Colonic mucosa (tissue), 4 donors: ENCODE measurements around the gene FOXL1. TPM values are rescaled to one million over a fixed set of nuclear protein-coding genes. Genes with fewer than 3 reads are reported as not detected.

Experiments
- DNase-seq: peaks from one replicate; pipeline ENCODE4 v3.0.0-alpha.2; 2020
- H3K27ac ChIP-seq: fragments of 200-600 bp; one replicate; pipeline ENCODE4 v1.8.0; 2021
- H3K27me3 ChIP-seq: fragments of 200-600 bp; one replicate; pipeline ENCODE4 v1.8.0; 2021
- H3K36me3 ChIP-seq: fragments of 200-600 bp; one replicate; pipeline ENCODE4 v1.8.0; 2021
- H3K4me1 ChIP-seq: fragments of 200-600 bp; one replicate; pipeline ENCODE4 v1.8.0; 2021; ENCODE audit warnings: mild to moderate bottlenecking
- H3K4me3 ChIP-seq: fragments of 200-600 bp; one replicate; pipeline ENCODE4 v1.8.0; 2021
- H3K9ac ChIP-seq, 2 donors: one replicate each; pipeline ENCODE4 v1.7.0; 2013; ENCODE audit warnings: control low read depth in 2 of 2, low read depth in 2 of 2, low read length in 2 of 2
- H3K9me3 ChIP-seq: fragments of 200-600 bp; one replicate; pipeline ENCODE4 v1.8.0; 2021
- intact Hi-C: fragments of 100-400 bp; cut with DNase I; formaldehyde crosslinking; loops from one replicate; pipeline ENCODE4 v1.14.1; 2022
- total RNA-seq, 2 donors: library from RNA; stranded (reverse); fragmentation: NEBNext Ultra II Directional in 1 of 2; extraction: Animal tissue kit (Norgen Biotek cat#: 25700) in 1 of 2; gene quantifications; one replicate each; pipeline ENCODE4 v1.2.1, GENCODE V29; 2021
- TF ChIP-seq, protein P1 (sequence below): fragments of 200-600 bp; IDR thresholded peaks from one replicate; pipeline ENCODE4 v1.8.0; 2022; ENCODE audit warnings: antibody characterized with exemption, mild to moderate bottlenecking
- donor health status: healthy.
- donor health status: DM: no; HTN: no; CAD: no.
- donor health status: DM: no; HTN: no; CAD: no.

FOXL1 gene
- total RNA-seq, 2 donors from 2014 or later: 2.5 to 3.2 TPM

GRCh38 chr16:86545481-86545880 lies 32.9 kb upstream of the FOXL1 start:
- intact Hi-C loops: no loop called here
- no peak overlapping the region for H3K9ac ChIP-seq
- no peak overlapping the region for H3K4me3 ChIP-seq
- no peak overlapping the region for H3K27ac ChIP-seq
- peaks cover 5% of the 10 kb centered on the region for H3K36me3 ChIP-seq
- TF ChIP-seq, protein P1, sequence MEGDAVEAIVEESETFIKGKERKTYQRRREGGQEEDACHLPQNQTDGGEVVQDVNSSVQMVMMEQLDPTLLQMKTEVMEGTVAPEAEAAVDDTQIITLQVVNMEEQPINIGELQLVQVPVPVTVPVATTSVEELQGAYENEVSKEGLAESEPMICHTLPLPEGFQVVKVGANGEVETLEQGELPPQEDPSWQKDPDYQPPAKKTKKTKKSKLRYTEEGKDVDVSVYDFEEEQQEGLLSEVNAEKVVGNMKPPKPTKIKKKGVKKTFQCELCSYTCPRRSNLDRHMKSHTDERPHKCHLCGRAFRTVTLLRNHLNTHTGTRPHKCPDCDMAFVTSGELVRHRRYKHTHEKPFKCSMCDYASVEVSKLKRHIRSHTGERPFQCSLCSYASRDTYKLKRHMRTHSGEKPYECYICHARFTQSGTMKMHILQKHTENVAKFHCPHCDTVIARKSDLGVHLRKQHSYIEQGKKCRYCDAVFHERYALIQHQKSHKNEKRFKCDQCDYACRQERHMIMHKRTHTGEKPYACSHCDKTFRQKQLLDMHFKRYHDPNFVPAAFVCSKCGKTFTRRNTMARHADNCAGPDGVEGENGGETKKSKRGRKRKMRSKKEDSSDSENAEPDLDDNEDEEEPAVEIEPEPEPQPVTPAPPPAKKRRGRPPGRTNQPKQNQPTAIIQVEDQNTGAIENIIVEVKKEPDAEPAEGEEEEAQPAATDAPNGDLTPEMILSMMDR: no peak
- no peaks in the 10 kb centered on the region for H3K27me3 ChIP-seq
- no peaks in the 10 kb centered on the region for H3K4me1 ChIP-seq
- H3K9me3 ChIP-seq: no peaks in the 10 kb centered on the region
- DNase-seq: no peak

- Histone ChIP-seq H3K36me3 (peaks cover 5% of the 10 kb centered on the region), H3K27me3 (no peaks in the 10 kb centered on the region), H3K27ac (no peak overlapping the region), H3K4me3 (no peak overlapping the region), H3K9ac (no peak overlapping the region), H3K4me1 (no peaks in the 10 kb centered on the region), H3K9me3 (no peaks in the 10 kb centered on the region)
- intact Hi-C loops: no loop called here
- DNase-seq: no peak
- TF ChIP-seq, protein P1: no peak
These were observed 32.3 kb upstream of the FOXL1 start for GRCh38 chr16:86545954-86546637.

- Histone ChIP-seq H3K27me3 (no peaks in the 10 kb centered on the region), H3K9me3 (no peaks in the 10 kb centered on the region), H3K4me1 (no peaks in the 10 kb centered on the region), H3K27ac (no peak overlapping the region), H3K4me3 (no peak overlapping the region), H3K36me3 (peaks cover 5% of the 10 kb centered on the region), H3K9ac (no peak overlapping the region)
- DNase-seq: no peak
- intact Hi-C loops: no loop called here
- TF ChIP-seq, protein P1: no peak
These were observed 31.7 kb upstream of the FOXL1 start for GRCh38 chr16:86546638-86547013.

DNA sequence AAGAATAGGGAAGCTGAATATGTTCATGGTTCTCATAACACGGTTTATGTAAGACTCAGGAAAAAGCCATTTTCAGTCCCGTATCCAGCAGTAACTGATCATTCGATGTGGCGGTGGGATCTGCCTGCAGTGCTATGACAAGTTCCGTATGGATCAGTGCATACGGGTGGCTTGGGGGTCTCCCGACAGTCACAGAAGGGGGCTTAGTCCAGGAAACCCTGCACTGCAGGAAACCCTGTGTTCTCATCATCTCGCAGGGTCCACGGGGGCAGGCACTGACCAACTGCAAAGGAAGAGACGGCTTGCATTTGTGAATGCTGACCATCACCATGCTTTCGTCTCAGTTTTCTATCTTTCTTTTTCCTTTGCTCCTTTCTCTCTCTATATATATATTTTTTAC lies 31.1 kb upstream of the FOXL1 start:
- Histone ChIP-seq H3K4me1 (no peaks in the 10 kb centered on the region), H3K27ac (no peak overlapping the region), H3K9ac (no peak overlapping the region), H3K36me3 (peaks cover 5% of the 10 kb centered on the region), H3K9me3 (no peaks in the 10 kb centered on the region), H3K27me3 (no peaks in the 10 kb centered on the region), H3K4me3 (no peak overlapping the region)
- intact Hi-C loops: no loop called here
- TF ChIP-seq, protein P1: no peak
- no peak for DNase-seq

- H3K27me3 ChIP-seq: no peaks in the 10 kb centered on the region
- TF ChIP-seq, protein P1: no peak
- H3K9ac ChIP-seq: no peak overlapping the region
- peaks cover 5% of the 10 kb centered on the region for H3K36me3 ChIP-seq
- DNase-seq: no peak
- H3K4me3 ChIP-seq: no peak overlapping the region
- intact Hi-C loops: no loop called here
- no peak overlapping the region for H3K27ac ChIP-seq
- no peaks in the 10 kb centered on the region for H3K9me3 ChIP-seq
- no peaks in the 10 kb centered on the region for H3K4me1 ChIP-seq
These were observed 29.1 kb upstream of the FOXL1 start for GRCh38 chr16:86549076-86549892.
